Sigmoid colon (tissue), 7 donors: Measurements from ENCODE around the gene DCTN1. TPM values are rescaled to one million over a fixed set of nuclear protein-coding genes. Genes with fewer than 3 reads are reported as not detected.

Experiments used
- DNase-seq: peaks from one replicate; pipeline ENCODE4 v3.0.0-alpha.2; 2019
- H3K27ac ChIP-seq, 4 donors: fragments of 200-600 bp; sonication (generic); one replicate each; pipeline ENCODE4 v1.5.1; 2016 to 2019; ENCODE audit warnings: mild to moderate bottlenecking in 1 of 4
- H3K27me3 ChIP-seq, 3 donors: fragments of 200-600 bp; sonication (generic); one replicate each; pipeline ENCODE4 v1.5.1; 2019; ENCODE audit warnings: mild to moderate bottlenecking in 1 of 3
- H3K36me3 ChIP-seq, 4 donors: fragments of 200-600 bp; sonication (generic); one replicate each; pipeline ENCODE4 v1.5.1; 2016 to 2019
- H3K4me1 ChIP-seq, 4 donors: fragments of 200-600 bp; sonication (generic); one replicate each; pipeline ENCODE4 v1.5.1; 2017 to 2019
- H3K4me3 ChIP-seq, 4 donors: fragments of 200-600 bp; sonication (generic); one replicate each; pipeline ENCODE4 v1.5.1; 2017 to 2019; ENCODE audit warnings: mild to moderate bottlenecking in 2 of 4, moderate library complexity in 1 of 4
- H3K9me3 ChIP-seq, 4 donors: fragments of 200-600 bp in 3 of 4; sonication (generic) in 3 of 4; one replicate each; pipeline versions ENCODE4 v1.5.1 to v1.6.1; 2013 to 2019
- CTCF ChIP-seq, 4 experiments: fragments of 450-650 bp in 3 of 4; fragments of 200-600 bp in 1 of 4; IDR thresholded peaks; one replicate each; pipeline ENCODE4 v1.5.1; 2016 to 2019; ENCODE audit warnings: antibody characterized with exemption in 4 of 4, mild to moderate bottlenecking in 3 of 4, moderate library complexity in 2 of 4
- EP300 ChIP-seq, 4 donors: sonication (generic); formaldehyde crosslinking; IDR thresholded peaks; one replicate each; pipeline ENCODE4 v1.6.1; 2017; ENCODE audit warnings: antibody characterized with exemption in 4 of 4
- POLR2A ChIP-seq, 2 donors: fragments of 450-650 bp; IDR thresholded peaks; one replicate each; pipeline ENCODE4 v1.6.1; 2016; ENCODE audit warnings: antibody characterized with exemption in 2 of 2, mild to moderate bottlenecking in 2 of 2, moderate library complexity in 2 of 2
- POLR2AphosphoS5 ChIP-seq, 4 donors: sonication (generic); formaldehyde crosslinking; IDR thresholded peaks; one replicate each; pipeline ENCODE4 v1.6.1; 2017; ENCODE audit warnings: antibody characterized with exemption in 4 of 4
- WGBS, 2 donors: extraction: QIAGEN DNeasy Blood & Tissue Kit; methylation state at CpG; one replicate each; pipeline ENCODE4 v1.1.7; 2013; 5-methylcytosine and 5-hydroxymethylcytosine counted together
- intact Hi-C: fragments of 100-400 bp; cut with DNase I; formaldehyde crosslinking; loops from one replicate; pipeline ENCODE4 v1.15.1; 2023
- polyA plus RNA-seq, 3 donors: library from polyadenylated mRNA; stranded (reverse); fragments of 200-250 nt; gene quantifications; one replicate each; pipeline ENCODE4 v1.2.3, GENCODE V29; 2013
- total RNA-seq, 4 donors: library from RNA; depleted of rRNA; stranded (reverse); fragments of >200 nt; gene quantifications; one replicate each; pipeline ENCODE4 v1.1.0, GENCODE V29; 2016
- donor health status: healthy with polysubstance abuse.
- donor health status: Bipolar disorder and iron deficiency.
- donor health status: healthy.

The DCTN1 gene
- total and polyA plus RNA-seq, 7 donors = 67.3 to 137 (median 99.2) TPM

DNA sequence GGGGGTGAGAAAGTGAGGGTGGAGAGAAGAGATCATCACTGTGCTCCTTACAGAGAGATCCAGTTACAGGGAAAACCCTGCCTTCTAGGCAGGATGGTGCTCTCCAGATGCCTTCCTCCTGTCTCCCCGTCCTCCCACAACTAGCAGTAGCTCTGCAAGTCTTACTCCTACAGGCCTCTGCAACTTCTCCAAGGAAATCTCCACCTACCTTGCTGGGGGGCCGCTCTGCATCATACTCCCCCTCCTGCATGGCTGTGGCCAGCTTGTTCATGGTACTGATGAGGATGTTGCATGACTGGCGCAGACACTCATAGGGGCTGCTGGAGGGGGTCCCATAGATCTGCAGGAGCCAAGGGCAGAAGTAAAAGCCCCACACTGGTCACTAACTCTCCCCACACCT, 14.1 kb downstream of the DCTN1 start:
- intact Hi-C loops = no loop called here
- no peaks in the 10 kb centered on the region for H3K4me1 ChIP-seq
- WGBS, 2 donors = 96 to 98% methylated on average over 3 of the region's 3 CpGs
- no peaks in the 10 kb centered on the region for H3K9me3 ChIP-seq
- no peak overlapping the region for H3K4me3 ChIP-seq
- H3K36me3 ChIP-seq = peaks cover 74 to 100% (median 97%) of the 10 kb centered on the region in 4 donors
- no peak for TF ChIP-seq CTCF (IDR thresholded peaks at IDR 0.05)
- TF ChIP-seq POLR2AphosphoS5 (IDR thresholded peaks at IDR 0.05) = no peak
- no peak for TF ChIP-seq POLR2A (IDR thresholded peaks at IDR 0.05)
- TF ChIP-seq EP300 (IDR thresholded peaks at IDR 0.05) = no peak
- no peaks in the 10 kb centered on the region for H3K27me3 ChIP-seq
- no peak for DNase-seq
- H3K27ac ChIP-seq = no peak overlapping the region

DNA sequence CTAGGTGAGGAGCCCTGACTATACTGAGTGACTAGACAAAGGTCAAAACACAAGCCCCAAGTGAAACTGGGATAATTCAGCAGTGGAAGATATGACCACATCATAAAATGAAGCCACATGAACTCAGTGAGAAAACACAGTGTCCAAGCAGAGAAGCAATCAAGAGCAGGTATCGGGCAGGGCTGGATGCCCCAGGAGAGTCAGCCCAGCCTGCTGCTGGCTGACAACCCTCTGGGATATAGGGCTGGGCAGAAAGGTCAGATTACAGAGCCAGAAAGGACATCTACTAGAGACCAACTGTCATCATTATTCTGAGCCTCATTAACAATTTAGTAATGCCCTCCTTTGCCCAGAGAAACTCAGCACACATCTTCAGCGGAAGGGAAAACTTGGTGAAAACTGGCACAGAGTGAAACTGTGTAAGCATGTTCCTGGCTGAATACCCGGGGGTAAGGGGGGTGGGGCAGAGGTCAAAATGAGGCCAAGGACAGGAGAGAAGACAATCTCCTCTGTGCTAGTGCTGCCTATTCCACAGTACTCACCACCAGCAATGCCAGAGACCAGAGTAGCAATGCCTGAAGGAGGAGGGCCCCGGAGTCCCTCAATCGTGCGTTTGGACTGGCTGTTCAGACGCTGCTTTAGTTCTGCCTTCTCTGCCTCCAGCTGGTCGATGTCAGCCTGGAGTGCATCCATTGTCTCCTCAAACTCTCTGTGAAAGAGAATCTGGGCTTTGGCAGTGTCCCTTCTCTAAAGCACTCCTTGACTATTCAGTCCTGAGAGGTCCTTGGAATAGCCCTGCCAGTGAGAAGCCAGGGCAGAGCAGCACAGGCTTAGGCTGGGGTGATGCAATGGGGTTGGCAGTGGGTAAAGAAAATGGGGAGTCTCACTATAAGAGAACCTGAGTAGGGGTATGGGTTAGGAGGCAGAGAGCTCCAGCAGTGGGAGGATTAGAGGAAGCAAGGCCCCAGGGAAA, 15.3 kb downstream of the DCTN1 start:
- no peak overlapping the region for H3K27ac ChIP-seq
- no peaks in the 10 kb centered on the region for H3K27me3 ChIP-seq
- TF ChIP-seq EP300 (IDR thresholded peaks at IDR 0.05) = no peak
- no peak for TF ChIP-seq POLR2AphosphoS5 (IDR thresholded peaks at IDR 0.05)
- TF ChIP-seq CTCF (IDR thresholded peaks at IDR 0.05) = no peak
- TF ChIP-seq POLR2A (IDR thresholded peaks at IDR 0.05) = no peak
- intact Hi-C loops = no loop called here
- peaks cover 63 to 100% (median 96%) of the 10 kb centered on the region in 4 donors for H3K36me3 ChIP-seq
- no peaks in the 10 kb centered on the region for H3K4me1 ChIP-seq
- no peaks in the 10 kb centered on the region for H3K9me3 ChIP-seq
- no peak overlapping the region for H3K4me3 ChIP-seq
- 81 to 83% methylated on average over 8 of the region's 8 CpGs for WGBS, 2 donors
- peak; percentile 44 for DNase-seq

- 91 to 93% methylated on average over 11 of the region's 11 CpGs for WGBS, 2 donors
- Histone ChIP-seq H3K4me3 (no peak overlapping the region), H3K9me3 (no peaks in the 10 kb centered on the region), H3K27me3 (no peaks in the 10 kb centered on the region), H3K27ac (no peak overlapping the region), H3K4me1 (no peaks in the 10 kb centered on the region), H3K36me3 (peaks cover 36 to 100% (median 68%) of the 10 kb centered on the region in 4 donors)
- DNase-seq = no peak
- intact Hi-C loops = no loop called here
- TF ChIP-seq EP300 (IDR thresholded peaks at IDR 0.05) (no peak), POLR2A (IDR thresholded peaks at IDR 0.05) (no peak), POLR2AphosphoS5 (IDR thresholded peaks at IDR 0.05) (no peak), CTCF (IDR thresholded peaks at IDR 0.05) (no peak)
Observed at GRCh38 chr2:74361327-74361726, 18.8 kb downstream of the DCTN1 start.

DNA sequence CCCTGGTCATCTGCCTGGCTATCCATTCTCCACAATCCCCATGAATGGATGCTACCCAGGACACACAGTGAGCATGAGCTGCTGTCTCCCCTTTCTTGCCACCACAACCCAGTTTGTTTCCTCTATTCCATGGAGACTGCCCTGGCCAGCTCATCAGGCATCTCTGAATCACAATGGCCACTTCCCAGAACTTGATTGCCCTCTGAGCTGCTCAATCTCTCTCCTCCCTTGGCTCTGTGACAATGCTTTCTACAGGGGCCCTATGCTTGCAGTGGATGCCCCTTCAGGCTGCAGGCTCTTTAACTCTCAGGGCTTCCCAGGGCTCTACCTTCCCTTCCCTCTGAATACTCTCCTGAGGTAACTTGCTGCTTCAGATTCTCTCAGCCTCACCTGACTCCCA, 22.5 kb downstream of the DCTN1 start:
- no peaks in the 10 kb centered on the region for H3K4me1 ChIP-seq
- H3K27ac ChIP-seq = no peak overlapping the region
- intact Hi-C loops = no loop called here
- H3K4me3 ChIP-seq = no peak overlapping the region
- peaks cover 13 to 73% (median 32%) of the 10 kb centered on the region in 4 donors for H3K36me3 ChIP-seq
- TF ChIP-seq EP300 (IDR thresholded peaks at IDR 0.05) (no peak), POLR2AphosphoS5 (IDR thresholded peaks at IDR 0.05) (no peak), POLR2A (IDR thresholded peaks at IDR 0.05) (no peak), CTCF (IDR thresholded peaks at IDR 0.05) (no peak)
- no peak for DNase-seq
- H3K9me3 ChIP-seq = no peaks in the 10 kb centered on the region
- H3K27me3 ChIP-seq = no peaks in the 10 kb centered on the region
